GM21515 (cell line): ENCODE measurements around the gene SKIL.

ENCODE experiments used
- ATAC-seq: cut with Tn5 transposase; IDR thresholded peaks from one replicate; pipeline ENCODE4 v1.9.1; 2021; ENCODE audit not compliant: unreplicated experiment

The SKIL gene

DNA sequence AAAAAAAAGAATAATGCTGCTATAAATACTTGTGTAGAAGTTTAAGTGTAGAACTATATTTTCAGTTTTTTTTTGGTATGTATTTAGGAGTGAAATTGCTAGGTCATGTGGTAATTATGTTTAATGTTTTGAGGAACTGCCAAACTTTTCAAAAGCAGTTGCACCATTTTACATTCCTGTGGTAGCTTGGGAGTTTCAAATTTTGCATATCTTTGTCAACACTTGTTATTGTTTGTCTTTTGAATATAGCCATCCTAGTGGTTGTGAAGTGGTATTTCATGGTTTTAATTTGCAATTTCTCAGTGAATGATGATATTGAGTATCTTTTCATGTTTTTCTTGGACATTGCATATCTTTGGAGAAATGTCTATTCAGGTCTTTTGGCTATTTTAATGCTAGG is 30.4 kb downstream of the SKIL start:
- ATAC-seq = no peak

GRCh38 chr3:170391108-170391507 is 33.6 kb downstream of the SKIL start:
- no peak for ATAC-seq

GRCh38 chr3:170397685-170398084 is 40.2 kb downstream of the SKIL start:
- no peak for ATAC-seq

GRCh38 chr3:170405101-170405500 is 47.6 kb downstream of the SKIL start:
- no peak for ATAC-seq

- ATAC-seq = no peak
Observed at GRCh38 chr3:170410428-170411029, 53.0 kb downstream of the SKIL start.

- ATAC-seq = no peak
Observed at GRCh38 chr3:170413291-170413690, 55.8 kb downstream of the SKIL start.

DNA sequence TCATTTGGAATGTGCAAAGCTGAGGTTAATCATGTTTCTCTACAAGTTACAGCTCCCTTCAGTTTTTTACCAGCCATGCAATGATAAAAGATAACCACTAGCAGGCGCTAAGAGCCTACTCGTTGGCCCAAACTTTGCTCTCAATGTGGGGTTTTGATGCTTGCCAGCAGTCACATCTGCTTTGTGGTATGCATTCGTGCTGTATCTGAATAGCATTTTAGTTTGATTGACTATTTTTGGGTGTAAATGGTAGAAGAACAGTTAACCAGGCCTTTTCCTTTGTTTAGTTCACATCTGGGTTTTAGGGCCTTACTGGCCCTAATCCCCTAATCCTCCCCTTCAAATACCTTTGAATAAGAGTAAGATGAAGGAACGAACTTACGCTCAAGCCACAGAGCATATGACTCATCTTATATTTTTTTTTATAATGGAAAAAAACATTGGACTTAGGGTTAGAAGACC is 56.7 kb downstream of the SKIL start:
- no peak for ATAC-seq

DNA sequence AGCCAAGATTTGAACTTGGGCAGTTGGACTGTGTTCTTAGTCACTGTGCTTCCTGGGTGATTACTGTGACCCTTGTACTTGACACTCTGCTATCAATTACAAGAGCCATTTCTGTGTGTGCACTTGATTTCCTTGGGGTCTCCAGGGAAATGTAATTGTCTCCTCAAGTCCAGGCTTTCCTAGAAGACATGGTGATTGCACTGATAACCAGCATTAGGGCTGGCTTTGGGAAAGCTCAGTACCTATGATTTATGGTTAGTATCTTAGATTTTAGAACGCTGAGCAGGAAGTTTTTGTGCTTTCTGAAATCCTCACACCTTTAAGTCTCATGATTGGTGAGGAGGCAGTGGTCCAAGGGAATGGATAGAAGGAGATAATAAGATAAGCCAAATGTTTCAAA is 59.6 kb downstream of the SKIL start:
- ATAC-seq = no peak

DNA sequence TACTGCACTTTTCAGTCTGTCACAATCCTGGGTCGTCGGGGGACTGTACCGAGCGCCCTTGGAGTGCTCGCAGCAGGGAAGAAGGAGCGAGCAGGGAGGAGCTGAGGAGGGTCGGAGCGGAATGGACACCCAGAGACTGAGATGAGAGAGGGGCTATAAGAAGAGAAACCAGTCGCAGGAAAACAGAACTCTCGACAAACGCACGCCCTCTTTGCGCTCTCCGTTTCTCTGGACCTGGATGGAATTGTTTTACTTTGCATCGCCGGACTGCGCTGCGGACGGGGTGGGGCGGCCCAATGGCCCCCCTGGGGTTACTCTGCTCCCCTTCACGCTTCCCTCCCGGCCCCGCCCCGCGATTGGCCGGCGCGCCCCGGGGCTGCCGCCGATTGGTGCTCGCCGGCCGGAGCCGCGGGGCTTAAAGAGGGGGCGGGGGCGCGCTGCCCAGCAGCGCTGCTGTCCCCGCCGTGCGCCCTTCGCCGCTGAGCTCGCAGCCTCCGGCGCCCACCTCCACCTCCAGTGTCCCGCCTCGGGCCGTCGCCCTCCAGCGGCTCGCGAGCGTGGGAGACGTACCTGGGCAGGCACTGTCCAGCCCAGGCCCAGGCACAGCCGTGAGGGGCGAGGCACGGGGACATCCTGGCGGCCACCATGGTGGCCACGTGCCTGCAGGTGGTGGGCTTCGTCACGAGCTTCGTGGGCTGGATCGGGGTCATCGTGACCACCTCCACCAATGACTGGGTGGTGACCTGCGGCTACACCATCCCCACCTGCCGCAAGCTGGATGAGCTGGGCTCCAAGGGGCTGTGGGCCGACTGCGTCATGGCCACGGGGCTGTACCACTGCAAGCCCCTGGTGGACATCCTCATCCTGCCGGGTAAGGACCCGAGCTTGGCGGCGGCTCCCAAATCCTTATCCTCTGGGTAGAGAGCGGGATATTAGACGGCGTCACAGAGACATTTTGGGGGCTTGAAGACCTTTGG is 61.2 kb downstream of the SKIL start, which contains the start of gene CLDN11:
TSS of gene CLDN11 (plus strand) at position 447 of the 977 bp plus-strand sequence. CDS start at position 646, 199 bp downstream.
- ATAC-seq = no peak

DNA sequence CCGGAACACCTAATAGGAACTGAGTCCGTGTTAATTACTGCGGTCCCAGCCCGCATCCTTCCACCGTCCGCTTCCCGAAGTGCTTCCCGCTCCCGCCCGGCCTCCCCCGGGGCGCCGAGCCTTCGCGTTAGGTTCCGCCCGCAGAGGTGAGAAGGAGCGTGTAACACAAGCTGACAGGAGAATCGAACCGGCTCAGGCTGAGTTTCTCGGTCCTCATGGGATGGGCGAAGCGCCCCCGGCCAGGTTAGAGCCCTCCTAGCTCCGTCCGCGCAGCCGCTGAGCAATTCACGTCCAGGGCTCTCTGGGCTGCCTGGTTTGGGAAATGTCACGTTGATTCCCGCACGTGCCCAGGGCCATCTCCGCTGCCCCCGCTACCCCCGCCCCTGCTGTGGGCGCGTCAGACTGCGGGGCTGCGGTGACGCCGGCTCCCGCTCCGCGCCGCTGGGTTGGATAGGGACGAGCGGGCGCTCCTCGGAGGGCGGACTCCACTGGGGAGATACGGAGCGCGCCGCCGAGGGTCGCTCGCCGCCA is 62.1 kb downstream of the SKIL start:
- ATAC-seq = no peak

- ATAC-seq = no peak
Observed at GRCh38 chr3:170420307-170420821, 62.8 kb downstream of the SKIL start.

GRCh38 chr3:170421111-170421641 is 63.7 kb downstream of the SKIL start:
- no peak for ATAC-seq

DNA sequence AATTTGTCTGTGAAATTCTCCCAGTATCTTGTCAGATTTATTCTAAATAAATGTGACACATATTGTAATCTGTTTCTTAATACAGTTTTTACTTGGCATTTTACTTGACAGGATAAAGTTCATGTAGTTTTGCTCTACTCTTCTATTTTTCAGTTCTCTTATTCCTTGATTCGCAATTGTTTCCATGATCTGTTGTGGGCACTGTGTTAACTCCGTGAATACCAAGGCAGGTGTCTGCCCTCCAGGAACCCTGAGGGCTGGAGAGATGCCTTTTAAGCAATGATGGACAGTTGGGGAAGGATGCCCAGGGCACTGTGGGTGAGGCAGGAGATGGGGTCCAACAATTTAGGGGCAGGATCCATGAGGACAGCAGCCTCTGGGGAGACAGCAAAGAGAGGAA is 64.2 kb downstream of the SKIL start:
- ATAC-seq = no peak

DNA sequence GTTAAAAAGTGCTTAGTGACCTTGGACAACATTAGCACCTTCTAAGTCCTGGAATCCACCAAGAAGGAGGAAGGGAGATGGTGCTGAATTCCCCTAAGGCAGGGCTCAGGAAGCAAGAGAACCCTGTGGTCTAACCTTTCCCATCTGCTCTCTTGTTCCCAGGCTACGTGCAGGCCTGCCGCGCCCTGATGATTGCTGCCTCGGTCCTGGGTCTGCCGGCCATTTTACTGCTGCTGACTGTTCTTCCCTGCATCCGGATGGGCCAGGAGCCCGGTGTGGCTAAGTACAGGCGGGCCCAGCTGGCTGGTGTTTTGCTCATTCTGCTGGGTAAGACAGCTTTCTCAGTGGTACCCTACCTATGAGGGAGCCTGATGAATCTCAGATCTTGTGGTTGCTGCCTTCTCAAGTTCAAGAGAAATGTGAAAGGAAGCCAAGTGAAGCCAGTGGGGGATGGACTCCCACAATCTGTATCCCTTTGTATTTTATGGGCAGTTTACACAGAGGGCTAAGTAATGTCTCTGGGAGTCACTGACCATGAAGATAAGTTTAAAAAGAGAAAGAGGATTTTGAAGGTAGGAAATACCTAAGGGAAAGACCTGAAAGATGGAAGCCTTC is 65.6 kb downstream of the SKIL start:
- ATAC-seq = no peak

- no peak for ATAC-seq
Observed at GRCh38 chr3:170424879-170425278, 67.4 kb downstream of the SKIL start.

DNA sequence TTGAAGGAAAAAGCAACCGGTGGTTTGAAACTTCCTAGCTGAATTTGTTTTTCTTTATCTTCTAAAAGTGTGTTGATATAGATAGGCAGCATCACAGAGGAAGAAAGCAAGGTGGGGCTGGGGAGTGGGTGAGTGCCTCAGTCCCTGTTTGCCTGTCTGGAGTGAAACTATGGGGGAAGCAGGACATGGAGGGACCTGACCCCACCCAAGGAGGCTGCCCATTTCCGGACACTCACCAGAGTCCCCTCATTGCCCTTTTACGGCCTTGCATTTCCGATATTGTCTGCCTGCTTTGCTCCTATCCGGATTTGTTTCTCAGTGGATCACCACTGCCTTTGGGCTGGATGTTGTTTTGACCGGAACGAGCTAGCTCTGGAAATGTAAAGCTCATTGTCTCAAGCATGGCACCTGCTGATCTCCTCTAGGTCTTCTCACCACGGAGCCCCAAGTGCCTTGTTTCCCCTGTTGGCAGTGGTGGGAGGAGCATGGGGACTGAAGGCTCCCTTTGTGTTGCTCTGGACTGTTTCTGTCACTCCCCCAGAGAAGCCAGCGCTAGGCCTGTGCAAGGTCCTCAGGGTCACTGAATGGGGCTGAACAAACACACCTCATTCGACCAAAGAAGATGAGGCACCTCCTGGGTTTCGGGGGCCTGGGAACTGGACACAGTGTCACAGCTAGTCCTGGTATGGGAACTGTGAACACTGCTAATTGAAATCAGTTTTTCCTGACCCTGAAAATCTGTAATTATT is 68.2 kb downstream of the SKIL start:
- ATAC-seq = no peak

DNA sequence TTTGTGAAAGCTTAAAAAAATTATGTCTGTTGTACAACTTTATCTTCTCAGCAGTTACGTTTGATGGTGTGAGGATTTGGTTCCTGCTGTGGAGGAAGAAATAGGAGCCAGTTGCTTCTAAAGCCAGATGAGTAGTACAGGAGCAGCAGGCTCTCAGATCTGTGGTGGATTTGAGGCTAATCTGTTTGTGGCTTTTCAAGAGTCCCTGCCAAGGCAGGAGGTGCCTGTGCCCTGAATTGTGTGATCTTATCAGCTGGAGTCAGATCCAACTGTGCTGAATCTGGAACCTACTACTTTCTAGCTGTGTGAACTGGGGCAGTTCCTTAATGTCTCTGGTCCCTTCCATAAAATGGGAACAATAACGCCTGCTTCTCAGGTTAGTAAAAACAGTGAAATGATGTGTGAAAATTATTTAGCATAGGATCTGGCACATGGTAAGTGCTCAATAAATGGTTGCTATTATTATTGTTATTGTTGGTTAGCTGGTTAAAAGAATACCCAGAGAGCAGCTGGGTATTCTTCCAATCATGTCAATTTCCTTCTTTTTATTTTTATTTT is 68.8 kb downstream of the SKIL start:
- ATAC-seq = no peak

DNA sequence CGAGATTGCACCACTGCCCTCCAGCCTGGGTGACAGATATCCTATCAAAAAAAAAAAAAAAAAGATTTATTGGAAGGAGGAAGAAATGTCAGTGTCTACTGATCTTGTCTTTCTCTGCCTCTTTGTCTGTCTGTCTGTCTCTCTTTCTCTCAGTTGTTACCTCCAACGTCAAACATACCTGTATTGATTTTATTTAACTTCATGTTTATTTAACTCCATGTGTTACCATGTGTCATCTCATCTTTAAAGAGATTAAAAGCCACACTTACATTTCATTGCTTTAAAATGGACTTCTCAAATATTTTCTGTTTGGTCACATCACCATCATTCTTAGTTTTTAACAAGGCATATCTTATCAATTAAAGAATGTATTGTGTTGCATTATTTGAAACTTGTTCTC is 70.6 kb downstream of the SKIL start:
- no peak for ATAC-seq

- no peak for ATAC-seq
Observed at GRCh38 chr3:170429050-170429449, 71.5 kb downstream of the SKIL start.

DNA sequence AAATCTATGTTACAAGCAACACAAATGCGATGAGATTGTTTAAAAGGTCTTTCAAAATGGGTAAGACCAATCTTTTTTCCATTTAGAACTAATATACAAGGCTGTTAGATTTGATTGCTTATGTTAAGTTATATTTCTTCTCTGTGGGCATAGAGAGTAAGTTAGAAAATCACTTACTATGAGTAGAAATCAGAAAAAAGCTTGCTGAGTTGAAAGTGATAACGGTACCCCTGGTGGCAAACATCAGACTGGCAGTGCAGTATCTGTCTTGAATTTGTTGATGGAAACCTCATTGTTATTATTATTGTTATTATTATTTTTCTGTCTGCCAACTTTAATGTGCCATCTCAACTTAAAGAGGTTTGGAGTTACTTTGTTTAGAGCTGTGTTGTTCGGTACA is 73.5 kb downstream of the SKIL start:
- ATAC-seq = no peak
